Measurements from ENCODE around the gene PPP2R2B.

GRCh38 chr5:146703899-146704298, 174.7 kb downstream of the PPP2R2B start:
- TF ChIP-seq POLR2A (IDR thresholded peaks at IDR 0.05) (no peak), CTCF (IDR thresholded peaks at IDR 0.05) (no peak)

Data from heart left ventricle (tissue), 13 donors.